Ectodermal cell (in vitro differentiated cells): ENCODE results near the gene ZNF124.
A peak's percentile ranks its signal among the peaks of the same experiment; 100 is the strongest.

ENCODE experiments used
- H3K27ac ChIP-seq: 2 replicates; pipeline ENCODE4 v1.7.0; 2013; ENCODE audit warnings: mild to moderate bottlenecking, low read depth, low read length; ENCODE audit not compliant: insufficient read depth, poor library complexity, severe bottlenecking
- H3K27me3 ChIP-seq: 2 replicates; pipeline ENCODE4 v1.7.0; 2013; ENCODE audit warnings: mild to moderate bottlenecking, low read length; ENCODE audit not compliant: insufficient read depth, control insufficient read depth, poor library complexity, severe bottlenecking
- H3K36me3 ChIP-seq: one replicate; pipeline ENCODE4 v1.7.0; 2013; ENCODE audit warnings: low read length; ENCODE audit not compliant: control insufficient read depth, insufficient read depth
- H3K4me1 ChIP-seq: one replicate; pipeline ENCODE4 v1.7.0; 2013; ENCODE audit warnings: low read length; ENCODE audit not compliant: control insufficient read depth, insufficient read depth
- H3K4me3 ChIP-seq: 2 replicates; pipeline ENCODE4 v1.7.0; 2013; ENCODE audit warnings: low read depth, low read length, control low read depth; ENCODE audit not compliant: insufficient read depth
- H3K9me3 ChIP-seq: 2 replicates; pipeline ENCODE4 v1.7.0; 2013; ENCODE audit warnings: mild to moderate bottlenecking, low read length, moderate library complexity; ENCODE audit not compliant: control insufficient read depth
- WGBS, 2 experiments: methylation state at CpG; one replicate each; pipeline ENCODE4 v1.1.7; 2013; ENCODE audit warnings: missing lambda C conversion rate in 2 of 2; 5-methylcytosine and 5-hydroxymethylcytosine counted together

The ZNF124 gene

GRCh38 chr1:247115141-247115510, 56.7 kb downstream of the ZNF124 start:
- Histone ChIP-seq H3K4me1 (no peaks in the 10 kb centered on the region), H3K27ac (no peak overlapping the region), H3K4me3 (no peak overlapping the region), H3K9me3 (no peaks in the 10 kb centered on the region), H3K36me3 (no peaks in the 10 kb centered on the region), H3K27me3 (peaks cover 29% of the 10 kb centered on the region)
- 64 to 73% methylated on average over 7 of the region's 7 CpGs for WGBS, 2 experiments

DNA sequence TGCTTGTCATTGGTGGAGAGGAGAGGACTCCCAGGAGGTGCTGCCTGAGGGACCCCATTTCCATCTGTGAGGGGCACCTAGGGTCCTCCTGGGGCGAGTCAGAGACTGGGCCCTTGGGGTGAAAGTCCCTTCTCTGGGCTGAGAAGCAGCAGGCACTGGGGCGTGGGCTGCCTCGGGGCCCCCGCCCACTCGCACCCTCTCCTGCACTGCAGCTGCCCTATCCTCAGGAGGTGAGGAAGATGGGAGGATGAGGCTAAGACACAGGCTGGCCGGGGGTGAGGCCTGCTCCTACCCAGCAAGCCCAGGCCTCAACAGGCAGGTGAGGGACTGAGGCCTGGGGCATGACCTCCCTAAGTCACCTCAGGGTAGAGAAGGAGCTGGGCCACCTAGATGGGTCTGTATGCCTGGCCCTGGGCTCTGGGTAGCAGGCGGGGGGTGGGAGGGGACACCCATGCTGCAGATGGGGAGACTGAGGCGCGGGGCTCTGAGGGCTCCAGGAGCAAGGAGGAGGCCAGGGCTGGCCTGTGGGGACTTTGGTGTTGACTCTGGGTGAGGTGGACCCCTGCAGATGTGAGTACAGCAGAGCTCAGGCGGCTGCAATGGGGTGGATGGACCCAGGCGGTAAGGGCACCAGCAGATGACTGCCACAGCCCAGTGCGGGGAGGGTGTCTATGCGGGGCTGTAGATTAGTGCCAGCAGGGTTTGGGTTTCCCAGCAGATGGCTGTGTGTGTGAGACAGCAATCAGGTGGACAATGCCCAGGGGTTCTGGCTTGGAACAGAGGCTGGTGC, 57.3 kb downstream of the ZNF124 start:
- H3K9me3 ChIP-seq: no peaks in the 10 kb centered on the region
- no peaks in the 10 kb centered on the region for H3K36me3 ChIP-seq
- H3K27ac ChIP-seq: no peak overlapping the region
- H3K27me3 ChIP-seq: peaks cover 35% of the 10 kb centered on the region
- H3K4me1 ChIP-seq: no peaks in the 10 kb centered on the region
- H3K4me3 ChIP-seq: no peak overlapping the region
- 89 to 92% methylated on average over 13 of the region's 13 CpGs for WGBS, 2 experiments

GRCh38 chr1:247113733-247114271, 58.0 kb downstream of the ZNF124 start:
- no peak overlapping the region for H3K27ac ChIP-seq
- H3K4me1 ChIP-seq: no peaks in the 10 kb centered on the region
- no peak overlapping the region for H3K4me3 ChIP-seq
- H3K36me3 ChIP-seq: no peaks in the 10 kb centered on the region
- H3K9me3 ChIP-seq: no peaks in the 10 kb centered on the region
- 87 to 90% methylated on average over 5 of the region's 5 CpGs for WGBS, 2 experiments
- peaks cover 35% of the 10 kb centered on the region for H3K27me3 ChIP-seq

DNA sequence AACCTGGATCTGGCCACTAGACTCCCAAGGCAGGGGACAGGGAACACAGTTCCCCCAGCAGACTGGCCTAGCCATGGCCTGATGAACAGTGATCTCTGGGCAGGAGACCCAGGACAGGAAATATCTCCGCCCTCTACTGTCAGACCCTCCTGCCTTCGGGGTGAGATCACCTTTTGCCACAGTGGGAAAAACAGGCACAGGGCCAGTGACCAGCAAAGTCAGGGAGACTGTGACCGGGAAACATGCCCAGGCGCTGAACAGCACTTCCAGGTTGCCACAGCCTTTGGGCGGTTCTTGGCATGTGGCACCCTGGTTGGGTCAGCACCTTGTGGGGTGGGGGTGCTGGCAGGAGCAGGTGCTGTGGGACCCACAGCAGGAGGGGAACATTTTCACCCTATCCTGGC, 58.7 kb downstream of the ZNF124 start:
- H3K4me1 ChIP-seq: no peaks in the 10 kb centered on the region
- H3K9me3 ChIP-seq: no peaks in the 10 kb centered on the region
- 82 to 86% methylated on average over 5 of the region's 5 CpGs for WGBS, 2 experiments
- H3K36me3 ChIP-seq: no peaks in the 10 kb centered on the region
- peaks cover 35% of the 10 kb centered on the region for H3K27me3 ChIP-seq
- no peak overlapping the region for H3K4me3 ChIP-seq
- no peak overlapping the region for H3K27ac ChIP-seq

- no peaks in the 10 kb centered on the region for H3K36me3 ChIP-seq
- H3K9me3 ChIP-seq: no peaks in the 10 kb centered on the region
- no peak overlapping the region for H3K27ac ChIP-seq
- H3K4me1 ChIP-seq: no peaks in the 10 kb centered on the region
- peak overlapping the region; percentile 65 for H3K4me3 ChIP-seq
- 60 to 68% methylated on average over 9 of the region's 9 CpGs for WGBS, 2 experiments
- H3K27me3 ChIP-seq: peaks cover 35% of the 10 kb centered on the region
These were observed 59.4 kb downstream of the ZNF124 start for GRCh38 chr1:247112479-247112781.

DNA sequence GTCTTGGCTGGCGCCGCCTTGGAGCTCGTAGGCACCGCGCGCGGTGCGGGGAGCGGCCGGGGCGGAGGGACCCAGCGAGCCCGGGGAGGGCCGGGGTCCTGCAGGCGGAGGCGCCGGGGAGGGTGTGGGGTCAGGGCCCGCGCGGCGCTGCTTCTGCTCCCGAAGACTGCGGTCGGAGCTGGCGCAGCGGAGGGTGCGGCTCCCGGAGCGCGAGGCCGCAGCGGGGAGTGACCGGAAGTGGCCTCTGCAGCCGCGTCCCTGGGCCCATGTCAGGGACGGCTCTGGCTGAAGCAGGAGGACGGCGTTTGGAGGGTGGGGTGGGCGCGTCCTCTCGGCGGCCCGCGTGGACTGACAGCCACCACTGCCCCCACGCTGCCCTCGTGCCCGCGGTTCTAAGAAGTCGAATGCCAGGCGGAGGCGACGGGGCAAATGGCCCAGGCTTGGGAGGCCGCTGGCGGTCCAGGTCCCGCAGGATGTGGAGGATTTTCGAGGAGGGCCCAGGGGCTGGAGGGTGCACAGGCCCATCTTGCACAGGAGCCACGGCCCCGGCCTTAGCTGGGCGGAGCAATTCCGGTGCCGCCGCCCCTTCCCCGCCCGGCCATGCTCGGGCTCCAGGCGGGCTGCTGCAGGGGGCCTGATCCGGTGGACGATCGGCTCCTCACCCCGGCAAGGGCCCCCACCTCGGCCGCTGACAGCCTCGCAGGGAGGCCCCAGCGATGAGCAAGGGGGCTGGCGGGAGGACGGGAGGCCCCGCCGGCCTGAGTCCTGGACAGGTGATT, 59.9 kb downstream of the ZNF124 start:
- no peaks in the 10 kb centered on the region for H3K9me3 ChIP-seq
- no peaks in the 10 kb centered on the region for H3K36me3 ChIP-seq
- no peaks in the 10 kb centered on the region for H3K4me1 ChIP-seq
- no peak overlapping the region for H3K27ac ChIP-seq
- peak overlapping the region; percentile 65 for H3K4me3 ChIP-seq
- peaks cover 35% of the 10 kb centered on the region for H3K27me3 ChIP-seq
- WGBS, 2 experiments: 1% methylated on average over 78 of the region's 78 CpGs

DNA sequence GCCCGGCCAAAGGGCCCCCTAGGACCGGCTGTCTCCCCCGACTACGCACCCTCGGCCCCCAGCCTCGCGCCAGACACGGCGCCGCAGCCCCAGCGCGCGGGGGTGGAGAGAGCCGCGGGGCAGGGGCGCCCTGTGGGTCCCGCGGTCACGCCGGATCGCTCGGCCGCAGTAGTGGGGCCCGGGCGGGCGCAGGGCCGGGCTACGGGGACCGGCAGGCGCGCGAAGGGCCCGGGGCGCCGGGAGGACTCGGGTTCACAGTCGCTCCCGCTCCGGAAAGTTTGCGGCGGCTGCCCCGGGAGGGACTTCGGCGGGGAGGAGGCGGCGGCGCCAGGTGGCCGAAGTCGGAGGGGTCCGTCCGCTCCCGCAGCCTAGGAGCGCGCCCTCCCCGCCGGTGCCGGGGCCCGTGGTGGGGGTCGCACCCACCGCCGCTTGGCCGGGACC, 60.5 kb downstream of the ZNF124 start:
- peaks cover 35% of the 10 kb centered on the region for H3K27me3 ChIP-seq
- H3K27ac ChIP-seq: no peak overlapping the region
- H3K9me3 ChIP-seq: no peaks in the 10 kb centered on the region
- no peaks in the 10 kb centered on the region for H3K4me1 ChIP-seq
- H3K4me3 ChIP-seq: peak overlapping the region; percentile 65
- 1% methylated on average over 62 of the region's 62 CpGs for WGBS, 2 experiments
- H3K36me3 ChIP-seq: no peaks in the 10 kb centered on the region

GRCh38 chr1:247110627-247111258, 61.1 kb downstream of the ZNF124 start:
- Histone ChIP-seq H3K27ac (no peak overlapping the region), H3K4me1 (no peaks in the 10 kb centered on the region), H3K4me3 (peak overlapping the region; percentile 65), H3K27me3 (peaks cover 35% of the 10 kb centered on the region), H3K36me3 (no peaks in the 10 kb centered on the region), H3K9me3 (no peaks in the 10 kb centered on the region)
- 30 to 33% methylated on average over 30 of the region's 30 CpGs for WGBS, 2 experiments

DNA sequence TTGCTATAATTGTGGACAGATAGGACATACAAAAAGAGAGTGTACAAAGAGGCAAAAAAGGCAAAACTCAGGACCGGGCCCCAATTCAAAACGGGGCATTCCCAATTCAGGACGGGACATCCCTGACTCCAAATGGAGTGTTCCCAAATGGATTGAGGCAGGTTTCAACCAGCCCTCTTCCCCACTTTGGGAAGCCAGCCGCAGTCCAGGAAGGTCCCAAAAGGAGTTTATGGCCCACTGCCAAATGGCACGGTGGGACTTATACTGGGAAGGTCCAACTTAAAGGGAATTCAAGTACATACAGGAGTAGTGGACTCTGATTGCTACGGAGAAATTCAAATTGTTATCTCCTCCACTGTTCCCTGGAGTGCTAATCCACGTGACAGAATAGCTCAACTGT, 64.1 kb downstream of the ZNF124 start:
- no peak overlapping the region for H3K4me3 ChIP-seq
- H3K27me3 ChIP-seq: peaks cover 32% of the 10 kb centered on the region
- no peaks in the 10 kb centered on the region for H3K36me3 ChIP-seq
- 90 to 91% methylated on average over 7 of the region's 7 CpGs for WGBS, 2 experiments
- no peaks in the 10 kb centered on the region for H3K4me1 ChIP-seq
- H3K27ac ChIP-seq: no peak overlapping the region
- H3K9me3 ChIP-seq: no peaks in the 10 kb centered on the region

DNA sequence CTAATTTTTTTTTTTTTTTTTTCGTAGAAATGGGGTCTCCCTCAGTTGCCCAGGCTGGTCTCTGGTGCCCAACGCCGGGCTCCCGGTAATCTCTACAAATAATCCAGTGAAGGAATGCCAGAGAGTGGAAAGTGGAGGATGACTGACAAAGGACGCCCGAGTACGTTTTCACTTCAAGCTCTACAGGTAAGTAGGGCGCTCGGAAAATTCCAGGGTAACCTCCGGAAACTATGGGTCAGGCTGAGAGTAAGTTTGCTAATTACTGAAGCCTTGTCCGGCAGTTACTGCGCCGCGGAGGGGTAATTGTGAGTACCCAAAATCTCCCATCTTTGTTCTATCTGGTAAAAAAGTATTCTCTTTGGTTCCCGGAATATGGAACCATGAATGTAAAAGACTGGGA, 65.9 kb downstream of the ZNF124 start:
- H3K4me3 ChIP-seq: no peak overlapping the region
- WGBS, 2 experiments: 91 to 96% methylated on average over 15 of the region's 15 CpGs
- H3K27ac ChIP-seq: no peak overlapping the region
- peaks cover 15% of the 10 kb centered on the region for H3K27me3 ChIP-seq
- no peaks in the 10 kb centered on the region for H3K9me3 ChIP-seq
- H3K36me3 ChIP-seq: peaks cover 15% of the 10 kb centered on the region
- H3K4me1 ChIP-seq: no peaks in the 10 kb centered on the region
